ENCODE measurements around the gene MSH6. TPM values are rescaled to one million over a fixed set of nuclear protein-coding genes. Genes with fewer than 3 reads are reported as not detected.

Gene MSH6
- total RNA-seq, 1 experiment from 2014 or later = 108 TPM

DNA sequence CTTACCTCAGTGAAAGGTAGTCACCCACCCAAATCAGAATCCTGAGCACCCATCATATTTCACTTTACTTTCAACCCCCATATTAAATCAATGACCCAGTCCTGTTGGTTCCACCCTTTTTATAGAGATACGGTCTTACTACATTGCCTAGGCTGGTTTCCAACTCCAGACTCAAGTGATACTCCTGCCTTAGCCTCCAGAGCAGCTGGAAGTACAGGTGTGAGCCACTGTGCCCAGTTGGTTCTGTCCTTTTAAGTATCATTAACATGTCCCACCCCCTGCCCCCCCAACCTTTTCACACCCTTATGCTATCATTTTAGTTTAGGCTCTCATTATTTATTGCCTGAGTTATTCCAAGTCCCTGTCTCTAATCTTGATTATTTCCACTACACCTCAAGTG, 28.7 kb downstream of the MSH6 start:
- no peaks in the 10 kb centered on the region for H3K4me1 Mint-ChIP-seq (ENCODE audit: low read depth, unreplicated experiment)
- no TSS peak for BruUV-seq (replicated peaks)
- H3K27me3 Mint-ChIP-seq (ENCODE audit: insufficient read depth, unreplicated experiment) = no peaks in the 10 kb centered on the region
- no peak overlapping the region for H3K27ac Mint-ChIP-seq (ENCODE audit: unreplicated experiment)
- Histone ChIP-seq H3K4me3 (ENCODE audit: low read depth, low read length) (no peak overlapping the region), H3K9me3 (no peaks in the 10 kb centered on the region), H3K4me1 (no peaks in the 10 kb centered on the region), H3K27me3 (replicated peaks; ENCODE audit: control insufficient read depth, insufficient read depth, low read length) (no peaks in the 10 kb centered on the region), H3K36me3 (ENCODE audit: control insufficient read depth, insufficient read depth, low read length) (peaks cover 5% of the 10 kb centered on the region)
- POLR2A ChIA-PET = no interaction called here
- intact Hi-C loops (cut with micrococcal nuclease; ENCODE audit: unreplicated experiment) = loop anchor here (5.0 kb wide), 1 partner anchor 296 kb away; no protein-coding TSS in a partner anchor
- no peak for DNase-seq
- no peaks in the 10 kb centered on the region for H3K9me3 Mint-ChIP-seq (ENCODE audit: unreplicated experiment)
- TF ChIP-seq, protein P1, sequence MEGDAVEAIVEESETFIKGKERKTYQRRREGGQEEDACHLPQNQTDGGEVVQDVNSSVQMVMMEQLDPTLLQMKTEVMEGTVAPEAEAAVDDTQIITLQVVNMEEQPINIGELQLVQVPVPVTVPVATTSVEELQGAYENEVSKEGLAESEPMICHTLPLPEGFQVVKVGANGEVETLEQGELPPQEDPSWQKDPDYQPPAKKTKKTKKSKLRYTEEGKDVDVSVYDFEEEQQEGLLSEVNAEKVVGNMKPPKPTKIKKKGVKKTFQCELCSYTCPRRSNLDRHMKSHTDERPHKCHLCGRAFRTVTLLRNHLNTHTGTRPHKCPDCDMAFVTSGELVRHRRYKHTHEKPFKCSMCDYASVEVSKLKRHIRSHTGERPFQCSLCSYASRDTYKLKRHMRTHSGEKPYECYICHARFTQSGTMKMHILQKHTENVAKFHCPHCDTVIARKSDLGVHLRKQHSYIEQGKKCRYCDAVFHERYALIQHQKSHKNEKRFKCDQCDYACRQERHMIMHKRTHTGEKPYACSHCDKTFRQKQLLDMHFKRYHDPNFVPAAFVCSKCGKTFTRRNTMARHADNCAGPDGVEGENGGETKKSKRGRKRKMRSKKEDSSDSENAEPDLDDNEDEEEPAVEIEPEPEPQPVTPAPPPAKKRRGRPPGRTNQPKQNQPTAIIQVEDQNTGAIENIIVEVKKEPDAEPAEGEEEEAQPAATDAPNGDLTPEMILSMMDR (IDR thresholded peaks at IDR 0.05; ENCODE audit: insufficient read depth in 1 of 2, low read depth in 1 of 2, low read length in 1 of 2, severe bottlenecking in 1 of 2, unreplicated experiment in 1 of 2) = no peak
- CTCF ChIA-PET = no interaction called here
- H3K4me3 Mint-ChIP-seq (ENCODE audit: unreplicated experiment) = no peak overlapping the region
- H3K36me3 Mint-ChIP-seq (ENCODE audit: insufficient read depth, unreplicated experiment) = peaks cover 97% of the 10 kb centered on the region

DNA sequence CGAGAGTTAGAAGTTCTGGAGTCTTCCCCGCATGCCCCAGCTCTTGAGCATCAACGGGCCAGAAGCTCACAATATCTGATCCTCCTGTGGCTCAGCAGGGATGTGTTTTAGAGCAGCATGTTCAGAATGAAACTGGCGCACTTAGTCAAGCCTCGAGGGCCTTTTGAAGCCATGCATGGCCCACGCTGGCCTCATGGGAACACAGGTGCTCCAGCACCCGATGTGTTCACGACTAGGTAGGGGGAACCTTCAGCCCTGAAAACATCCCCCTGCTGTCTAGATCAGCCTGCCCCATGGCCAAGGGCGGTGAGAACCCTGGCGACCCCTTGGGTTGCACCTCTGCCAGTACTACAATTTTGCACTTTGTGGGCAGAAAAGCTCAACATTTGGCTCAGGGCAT, 32.8 kb downstream of the MSH6 start:
- CTCF ChIA-PET = no interaction called here
- TF ChIP-seq, protein P1 (IDR thresholded peaks at IDR 0.05; ENCODE audit: insufficient read depth in 1 of 2, low read depth in 1 of 2, low read length in 1 of 2, severe bottlenecking in 1 of 2, unreplicated experiment in 1 of 2) = no peak
- peaks cover 95% of the 10 kb centered on the region for H3K36me3 Mint-ChIP-seq (ENCODE audit: insufficient read depth, unreplicated experiment)
- no peak for DNase-seq
- POLR2A ChIA-PET = no interaction called here
- H3K27ac Mint-ChIP-seq (ENCODE audit: unreplicated experiment) = no peak overlapping the region
- Histone ChIP-seq H3K4me1 (no peaks in the 10 kb centered on the region), H3K9me3 (no peaks in the 10 kb centered on the region), H3K36me3 (ENCODE audit: control insufficient read depth, insufficient read depth, low read length) (peaks cover 5% of the 10 kb centered on the region), H3K4me3 (ENCODE audit: low read depth, low read length) (no peak overlapping the region), H3K27me3 (replicated peaks; ENCODE audit: control insufficient read depth, insufficient read depth, low read length) (no peaks in the 10 kb centered on the region)
- no peaks in the 10 kb centered on the region for H3K9me3 Mint-ChIP-seq (ENCODE audit: unreplicated experiment)
- no peak overlapping the region for H3K4me3 Mint-ChIP-seq (ENCODE audit: unreplicated experiment)
- no TSS peak for BruUV-seq (replicated peaks)
- H3K27me3 Mint-ChIP-seq (ENCODE audit: insufficient read depth, unreplicated experiment) = no peaks in the 10 kb centered on the region
- intact Hi-C loops (cut with micrococcal nuclease; ENCODE audit: unreplicated experiment) = no loop called here
- no peaks in the 10 kb centered on the region for H3K4me1 Mint-ChIP-seq (ENCODE audit: low read depth, unreplicated experiment)

DNA sequence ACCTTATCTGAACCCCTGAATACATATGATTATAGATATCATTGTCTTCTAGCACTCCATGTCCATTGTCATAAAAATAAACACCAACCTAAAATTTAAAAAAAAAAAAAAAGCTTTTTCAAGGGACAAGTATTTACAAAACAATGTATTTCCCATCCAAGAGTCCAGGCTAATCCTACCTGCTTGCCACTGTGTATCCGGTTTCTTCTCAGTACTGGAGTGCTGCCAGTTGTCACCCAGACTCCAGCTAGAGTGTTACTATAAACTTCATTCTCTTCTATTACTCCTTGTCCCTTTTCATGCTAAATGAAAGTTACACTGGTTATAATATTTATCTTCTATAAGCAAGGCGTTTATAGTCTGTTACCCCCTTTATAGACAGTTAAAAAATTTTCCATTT, 35.8 kb downstream of the MSH6 start:
- ChIA-PET CTCF (interaction anchor here (0.6 kb wide), 1 partner anchor 308 kb away, joined by 3 read pairs; no protein-coding TSS in a partner anchor), POLR2A (no interaction called here)
- no peaks in the 10 kb centered on the region for H3K27me3 ChIP-seq (replicated peaks; ENCODE audit: control insufficient read depth, insufficient read depth, low read length)

More for the DNA sequence above, 35.8 kb downstream of the MSH6 start:
- Histone ChIP-seq H3K36me3 (ENCODE audit: control insufficient read depth, insufficient read depth, low read length) (peaks cover 3% of the 10 kb centered on the region; the same call in 1 of the 2 replicates), H3K4me1 (no peaks in the 10 kb centered on the region), H3K4me3 (ENCODE audit: low read depth, low read length) (no peak overlapping the region), H3K9me3 (no peaks in the 10 kb centered on the region)
- intact Hi-C loops (cut with micrococcal nuclease; ENCODE audit: unreplicated experiment) = no loop called here
- Mint-ChIP-seq H3K9me3 (ENCODE audit: unreplicated experiment) (no peaks in the 10 kb centered on the region), H3K27me3 (ENCODE audit: insufficient read depth, unreplicated experiment) (no peaks in the 10 kb centered on the region), H3K4me3 (ENCODE audit: unreplicated experiment) (no peak overlapping the region), H3K27ac (ENCODE audit: unreplicated experiment) (no peak overlapping the region), H3K36me3 (ENCODE audit: insufficient read depth, unreplicated experiment) (peaks cover 77% of the 10 kb centered on the region), H3K4me1 (ENCODE audit: low read depth, unreplicated experiment) (no peaks in the 10 kb centered on the region)
- TF ChIP-seq, protein P1 (IDR thresholded peaks at IDR 0.05; ENCODE audit: insufficient read depth in 1 of 2, low read depth in 1 of 2, low read length in 1 of 2, severe bottlenecking in 1 of 2, unreplicated experiment in 1 of 2) = no peak
- no peak for DNase-seq
- no TSS peak for BruUV-seq (replicated peaks)
